HL-60/S4 treated with retinoic acid at 250 ng/mL for 4 days and 3 days (cell line): ENCODE results near the gene TPST1.

ENCODE experiments used
- in situ Hi-C: fragments of 300-500 bp; cut with MboI; formaldehyde crosslinking; loops from 2 replicates; pipeline ENCODE4 v1.7.0; 2022; ENCODE audit warnings: low sequenced_read_pairs

Gene TPST1

DNA sequence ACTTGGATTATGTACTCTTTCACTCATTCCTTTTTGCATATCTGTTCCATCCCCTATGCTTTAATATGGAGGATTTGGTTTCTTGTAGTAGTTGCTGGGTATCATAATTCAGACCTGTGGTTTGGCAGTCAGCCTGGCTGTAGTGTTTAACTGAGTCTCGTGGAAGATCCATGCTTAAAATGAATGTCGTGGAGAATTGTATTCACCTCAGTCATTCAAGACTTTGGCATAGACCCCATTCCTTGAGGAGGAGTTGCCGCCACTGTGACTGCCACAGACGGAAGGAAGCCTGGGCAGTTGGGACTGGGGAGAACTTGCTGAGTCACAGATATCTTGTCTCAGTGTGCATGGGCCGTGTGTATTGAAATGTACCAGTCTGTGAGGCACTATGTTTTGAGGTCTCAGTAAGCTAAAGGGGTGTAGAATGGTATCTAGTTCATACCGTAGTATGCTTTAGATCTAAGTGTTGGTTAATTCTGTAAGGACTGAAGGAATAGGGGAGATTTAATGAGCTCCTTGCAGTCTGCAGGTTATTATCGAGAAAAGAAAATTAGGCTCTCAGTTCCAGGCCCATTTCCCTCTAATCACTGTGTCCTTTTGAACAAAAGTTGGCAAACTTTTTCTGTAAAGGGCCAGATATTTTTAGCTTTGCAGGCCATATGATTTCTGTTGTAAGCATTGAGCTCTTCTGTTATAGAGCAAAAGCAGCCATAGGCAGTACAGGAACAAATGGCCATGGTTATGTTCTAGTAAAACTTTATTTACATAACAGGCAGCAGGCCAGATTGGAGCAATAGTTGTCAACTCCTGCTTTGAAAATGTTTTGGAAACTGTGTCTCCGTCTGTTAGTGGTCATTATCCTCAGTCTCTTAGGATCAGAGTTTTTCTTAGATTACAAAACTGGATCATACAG is 76.8 kb downstream of the TPST1 start:
- in situ Hi-C loops: no loop called here

DNA sequence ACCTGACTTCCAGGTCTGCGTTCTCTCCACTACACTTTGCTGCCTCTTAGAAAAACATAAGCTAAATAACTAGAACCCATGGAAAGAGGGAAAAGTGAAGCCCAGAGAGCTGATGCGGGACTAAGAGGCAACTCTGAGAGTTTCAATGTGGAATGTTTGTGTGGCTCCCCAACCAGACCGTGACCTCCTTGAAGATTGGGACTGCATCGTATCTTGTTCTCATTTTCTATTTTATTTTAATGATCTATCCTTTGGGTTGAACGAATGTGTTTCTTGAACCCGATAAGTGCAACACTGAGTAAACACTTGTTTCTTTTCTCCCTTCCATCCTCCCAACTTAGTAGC is 77.4 kb downstream of the TPST1 start:
- in situ Hi-C loops: no loop called here

DNA sequence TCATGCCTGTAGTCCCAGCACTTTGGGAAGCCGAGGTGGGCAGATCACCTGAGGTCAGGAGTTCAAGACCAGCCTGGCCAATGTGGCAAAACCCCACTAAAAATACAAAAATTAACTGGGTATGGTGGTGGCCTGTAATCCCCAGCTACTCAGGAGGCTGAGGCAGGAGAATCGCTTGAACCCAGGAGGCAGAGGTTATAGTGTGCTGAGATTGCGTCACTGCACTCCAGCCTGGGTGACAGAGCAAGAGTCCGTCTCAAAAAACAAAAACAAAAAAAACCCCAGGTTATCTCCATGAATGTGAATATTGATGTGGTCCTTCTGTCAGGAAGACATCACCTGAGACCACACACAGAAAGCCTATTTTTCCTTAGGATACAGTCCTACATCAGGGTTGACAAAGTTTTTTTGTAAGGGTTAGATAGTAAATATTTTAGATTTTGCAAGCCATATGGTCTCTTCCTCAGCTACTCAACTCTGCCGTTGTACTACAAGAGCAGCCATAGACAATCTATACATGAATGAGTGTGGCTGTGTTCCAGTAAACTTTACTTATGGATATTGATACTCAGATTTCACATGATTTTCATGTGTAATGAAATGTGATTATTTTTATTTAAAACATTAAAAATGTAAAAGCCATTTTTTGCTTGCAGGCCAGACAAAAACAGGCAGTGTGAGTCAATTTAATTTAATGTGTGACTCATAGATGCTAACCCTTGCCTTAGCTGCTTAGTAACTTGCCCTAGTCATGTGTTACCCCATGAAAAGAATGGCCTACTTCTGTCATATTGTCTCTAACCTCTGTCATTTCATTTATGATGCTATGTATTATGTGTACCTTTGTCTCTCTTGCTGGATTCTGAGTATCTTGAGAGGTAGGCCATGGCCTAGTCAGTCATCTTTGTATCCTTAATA is 78.1 kb downstream of the TPST1 start:
- in situ Hi-C loops: no loop called here

DNA sequence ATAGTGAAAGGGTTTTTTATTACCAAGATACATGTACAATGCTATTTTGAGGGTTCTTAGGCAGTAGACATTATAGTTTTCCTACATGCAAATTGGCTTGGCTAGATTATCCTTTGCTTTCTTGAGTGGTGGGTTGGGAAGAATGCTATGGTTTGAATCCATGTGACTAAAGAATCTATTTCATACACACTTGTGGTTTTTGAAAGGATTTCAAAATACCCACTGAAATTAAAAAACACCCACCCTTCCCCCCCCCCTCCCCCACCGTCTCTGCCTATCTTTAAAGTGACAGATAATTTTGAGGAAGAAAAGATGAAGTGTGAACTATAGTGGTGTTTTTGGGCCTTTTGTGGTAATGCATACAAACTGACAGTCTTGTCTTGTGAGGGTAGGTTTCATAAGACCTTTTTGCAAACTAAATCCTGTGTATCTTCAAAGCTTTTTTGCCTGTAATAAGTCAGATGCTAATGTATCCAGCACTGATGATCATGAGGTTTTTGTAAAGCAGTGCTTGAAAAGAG is 90.9 kb downstream of the TPST1 start:
- in situ Hi-C loops: no loop called here

DNA sequence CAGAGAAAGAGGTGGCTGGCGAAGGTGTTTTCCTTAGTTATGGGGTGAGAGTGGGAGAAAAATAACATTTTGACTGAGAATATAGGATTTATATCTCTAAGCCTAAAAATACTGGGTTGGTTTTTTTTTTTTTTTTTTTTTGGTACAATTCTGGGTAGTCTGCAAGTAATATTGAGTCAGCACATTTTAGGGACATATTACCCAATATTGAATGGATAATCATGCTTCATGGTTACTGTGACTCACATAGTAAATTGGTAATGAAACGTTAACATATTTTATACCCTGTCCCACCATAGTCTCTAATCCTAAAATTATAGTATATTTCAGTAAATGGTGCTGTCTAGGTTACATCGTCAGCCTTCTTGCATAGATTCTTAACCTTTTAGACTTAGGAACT is 91.4 kb downstream of the TPST1 start:
- in situ Hi-C loops: no loop called here

DNA sequence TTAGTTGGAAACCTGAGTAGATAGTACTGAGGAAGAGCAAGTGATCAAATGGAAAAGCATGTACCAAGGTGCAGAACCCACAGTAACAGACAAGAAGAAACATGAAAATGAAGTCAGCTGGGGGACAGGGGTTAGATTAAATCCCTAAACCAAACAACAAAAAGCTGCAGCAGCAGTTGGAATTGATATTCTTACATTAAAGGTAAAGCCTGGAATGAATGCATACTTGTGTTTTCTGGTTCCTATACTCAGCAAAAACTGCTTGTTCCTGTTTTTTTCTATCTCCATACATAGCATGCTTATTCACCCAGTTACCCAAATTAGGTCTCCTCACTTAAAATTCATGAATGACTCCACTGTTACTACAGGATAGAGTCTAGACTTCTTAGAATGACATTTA is 92.4 kb downstream of the TPST1 start:
- in situ Hi-C loops: no loop called here

DNA sequence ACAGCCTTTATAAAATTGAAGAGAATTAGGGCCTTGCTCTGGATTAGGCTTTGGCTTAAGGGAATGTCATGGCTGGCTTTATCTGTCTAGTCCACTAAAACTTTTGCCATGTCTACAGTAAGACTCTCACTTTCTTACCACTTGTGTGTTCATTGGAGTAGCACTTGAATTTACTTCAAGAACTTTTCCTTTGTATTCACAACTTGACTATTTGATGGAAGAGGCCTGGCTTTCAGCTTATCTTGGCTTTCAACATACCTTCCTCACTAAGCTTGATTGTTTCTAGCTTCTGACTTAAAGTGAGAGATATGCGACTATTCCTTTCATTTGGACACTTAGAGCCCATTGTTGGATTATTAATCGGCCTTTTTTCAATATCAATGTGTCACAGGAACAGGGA is 96.1 kb downstream of the TPST1 start:
- in situ Hi-C loops: no loop called here

DNA sequence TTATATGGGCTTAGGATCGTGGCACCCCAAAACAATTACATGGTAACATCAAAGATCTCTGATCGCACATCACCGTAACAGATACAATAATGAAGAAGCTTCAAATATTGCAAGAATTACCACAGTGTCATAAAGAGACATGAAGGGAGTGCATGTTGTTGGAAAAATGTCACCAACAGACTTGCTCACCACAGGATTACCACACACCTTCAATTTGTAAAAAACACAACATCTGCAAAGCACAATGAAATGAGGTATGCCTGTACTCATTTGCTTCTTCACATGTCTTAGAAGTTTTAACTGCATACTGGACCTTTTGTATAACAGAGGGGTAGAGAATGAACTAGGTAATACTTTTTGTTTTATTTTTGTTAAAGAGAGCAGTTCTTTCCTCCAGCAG is 96.6 kb downstream of the TPST1 start:
- in situ Hi-C loops: no loop called here

DNA sequence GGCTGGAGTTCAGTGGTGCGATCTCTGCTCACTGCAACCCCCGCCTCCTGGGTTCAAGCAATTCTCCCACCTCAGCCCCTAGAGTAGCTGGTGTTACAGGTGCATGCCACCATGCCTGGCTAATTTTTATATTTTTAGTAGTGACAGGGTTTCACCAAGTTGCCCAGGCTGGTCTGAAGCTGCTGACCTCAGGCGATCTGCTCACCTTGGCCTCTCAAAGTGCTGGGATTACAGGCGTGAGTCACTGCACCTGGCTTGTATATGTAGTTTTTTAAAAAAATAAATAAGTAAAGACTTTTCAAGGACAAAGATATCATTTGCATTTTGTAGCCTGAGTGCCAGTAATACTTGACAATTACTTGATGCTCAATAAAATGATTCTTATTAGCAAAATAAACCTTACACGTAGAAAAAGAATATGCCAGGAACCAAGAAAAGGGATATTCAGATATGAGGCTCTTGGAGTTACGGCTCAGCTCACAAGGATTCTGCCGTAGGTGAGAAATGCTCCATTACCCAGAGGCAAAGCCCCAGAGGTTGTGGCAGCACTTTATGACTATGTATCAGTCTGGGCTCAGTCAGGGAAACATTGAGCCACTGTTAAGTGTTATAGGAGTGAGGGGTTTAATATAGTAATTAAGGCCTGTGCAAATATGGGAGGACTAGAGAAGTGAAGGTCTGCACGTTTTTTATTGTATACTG is 98.5 kb downstream of the TPST1 start:
- in situ Hi-C loops: no loop called here

DNA sequence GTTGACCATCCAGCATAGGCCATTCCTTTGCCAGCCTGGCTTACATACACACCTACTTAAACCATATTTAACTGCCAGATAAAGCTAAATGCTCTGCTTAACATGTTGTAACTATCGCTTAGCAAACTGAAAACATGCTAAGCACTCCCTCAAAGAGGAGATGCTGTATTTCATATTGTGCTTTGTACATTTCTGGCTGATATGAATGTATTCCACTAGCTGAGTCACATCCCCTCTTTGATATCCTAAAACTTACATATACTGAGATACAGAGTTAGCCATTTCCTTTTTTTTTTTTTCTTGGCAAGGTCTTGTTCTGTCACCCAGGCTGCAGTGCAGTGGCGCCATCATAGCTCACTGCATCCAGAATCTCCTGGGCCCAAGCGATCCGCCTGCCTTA is 99.4 kb downstream of the TPST1 start:
- in situ Hi-C loops: no loop called here

DNA sequence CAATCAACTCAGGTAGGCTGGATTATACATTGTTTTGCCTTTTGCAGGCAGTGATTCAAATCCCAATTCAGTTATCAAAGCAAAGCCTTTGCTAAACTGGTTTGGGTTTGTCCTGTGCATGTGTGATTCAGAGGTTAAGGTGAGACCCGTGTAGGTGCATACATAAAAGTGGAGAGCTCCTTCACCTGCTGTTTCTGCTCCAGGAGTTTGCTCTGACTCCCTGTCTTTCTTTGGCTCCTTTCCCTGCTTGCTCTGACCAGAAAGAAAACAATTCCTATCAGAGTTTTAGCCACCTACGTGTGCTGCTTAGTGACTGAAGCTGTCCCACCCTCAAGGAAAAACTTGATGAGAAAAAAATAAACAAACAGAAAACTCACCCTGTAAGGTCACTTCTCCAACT is 101.1 kb downstream of the TPST1 start:
- in situ Hi-C loops: no loop called here

DNA sequence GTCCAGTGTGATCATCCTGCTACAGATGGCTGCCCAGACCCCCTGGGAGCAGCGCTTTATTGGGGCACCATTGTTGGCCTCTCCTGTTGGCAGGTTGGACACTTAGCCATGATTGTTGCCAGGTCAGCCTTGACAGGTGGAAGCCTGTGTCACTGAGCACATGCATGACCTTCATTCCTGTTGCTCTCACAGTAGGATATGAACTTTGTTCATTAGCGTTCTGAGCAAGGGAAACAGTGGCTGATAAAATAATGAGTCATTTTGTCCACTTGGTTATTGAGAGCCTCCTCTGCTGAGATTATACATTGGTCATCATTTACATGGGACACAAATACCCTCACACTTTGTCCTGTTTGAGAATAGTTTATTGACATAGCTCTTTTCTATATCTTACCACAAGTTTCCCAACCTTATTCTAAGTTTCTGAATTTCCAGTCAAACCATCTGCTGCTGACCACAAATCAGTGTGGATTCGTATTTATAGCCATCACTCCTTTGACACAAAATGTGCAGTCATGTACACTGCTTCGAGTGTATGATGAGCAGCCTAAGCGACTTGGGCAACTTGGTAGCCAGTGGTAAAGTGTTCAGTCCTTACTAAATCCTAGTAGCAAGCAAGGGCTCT is 102.6 kb downstream of the TPST1 start:
- in situ Hi-C loops: no loop called here

DNA sequence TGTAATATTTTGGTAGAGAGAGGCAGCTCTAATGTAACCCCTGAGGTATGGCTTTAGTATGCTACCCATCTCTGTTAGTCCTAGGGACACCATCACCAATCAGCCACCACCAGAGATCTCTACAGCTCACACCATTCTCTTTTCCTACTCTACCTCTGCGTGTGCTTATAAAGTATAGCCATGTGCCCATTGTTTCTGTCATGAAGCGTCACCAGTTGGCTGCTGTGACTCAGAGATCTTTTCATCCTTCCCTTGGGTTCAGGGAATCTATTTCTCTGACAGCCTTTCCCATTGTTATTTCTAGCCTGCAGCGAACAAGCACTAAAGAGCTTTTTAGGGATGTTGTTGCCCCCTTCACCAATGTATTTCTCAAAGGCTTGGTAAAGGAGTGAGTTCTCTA is 103.3 kb downstream of the TPST1 start:
- in situ Hi-C loops: no loop called here

DNA sequence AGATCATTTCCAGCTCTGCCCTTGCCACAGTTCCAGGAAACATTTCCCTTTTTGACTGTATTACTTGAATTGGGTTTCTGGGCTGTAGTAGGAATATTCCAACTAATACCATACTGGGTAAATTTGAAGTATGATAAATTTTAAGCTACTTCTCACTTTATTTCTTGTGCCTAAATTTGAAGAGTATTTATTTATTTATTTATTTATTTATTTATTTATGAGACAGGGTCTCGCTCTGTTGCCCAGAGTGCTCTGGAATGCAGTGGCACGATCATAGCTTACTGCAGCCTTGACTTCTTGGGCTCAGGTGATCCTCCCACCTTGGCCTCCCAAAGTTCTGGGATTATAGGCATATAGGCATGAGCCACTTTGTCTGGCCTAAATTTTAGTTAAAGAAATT is 105.5 kb downstream of the TPST1 start:
- in situ Hi-C loops: no loop called here

DNA sequence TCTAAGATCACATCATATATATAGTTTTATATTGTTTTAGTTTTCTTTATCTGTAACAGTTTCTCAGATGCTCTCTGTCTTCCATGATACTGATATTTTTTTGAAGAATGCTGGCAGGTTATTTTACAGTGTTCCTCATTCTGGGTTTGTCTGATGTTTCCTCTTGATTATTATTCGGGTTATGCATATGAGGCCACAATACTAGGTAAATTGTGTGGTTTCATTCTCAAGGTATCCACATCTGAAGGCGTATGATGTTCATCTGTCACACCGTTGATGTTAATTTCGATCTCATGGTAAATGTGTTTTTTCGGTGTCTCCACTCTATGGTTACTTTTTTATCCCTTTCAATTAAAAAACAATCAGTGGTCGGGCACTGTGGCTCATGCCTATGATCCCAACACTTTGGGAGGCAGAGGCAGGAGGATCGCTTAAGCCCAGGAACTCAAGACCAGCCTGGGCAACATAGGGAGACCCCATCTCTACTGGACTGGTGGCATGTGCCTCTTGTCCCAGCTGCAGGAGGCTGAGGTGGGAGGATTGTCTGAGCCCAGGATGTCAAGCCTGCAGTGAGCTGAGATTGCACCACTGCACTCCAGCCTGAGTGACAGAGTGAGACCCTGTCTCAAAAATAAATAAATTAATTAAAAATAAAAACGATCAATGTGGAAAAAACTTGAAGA is 108.9 kb downstream of the TPST1 start:
- in situ Hi-C loops: no loop called here

DNA sequence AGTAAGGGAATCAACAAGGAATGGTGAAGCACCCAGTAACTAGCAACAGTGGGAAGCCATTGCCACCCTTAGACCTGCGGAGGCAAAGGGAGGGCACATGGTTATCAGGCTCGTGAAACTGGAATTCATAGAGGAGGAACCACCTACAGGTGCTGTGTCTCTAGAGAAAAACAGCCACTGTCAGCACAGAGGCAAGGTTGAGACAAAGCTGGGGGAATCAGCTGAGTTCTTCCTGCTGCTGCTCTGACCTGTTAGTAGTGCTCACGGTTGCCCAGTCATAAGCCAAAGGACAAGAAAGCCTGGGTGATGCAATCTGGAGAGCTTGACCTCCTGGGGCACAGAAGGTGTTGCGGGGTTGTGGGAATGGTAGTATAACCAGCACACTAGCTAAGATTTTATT is 110.1 kb downstream of the TPST1 start:
- in situ Hi-C loops: no loop called here

DNA sequence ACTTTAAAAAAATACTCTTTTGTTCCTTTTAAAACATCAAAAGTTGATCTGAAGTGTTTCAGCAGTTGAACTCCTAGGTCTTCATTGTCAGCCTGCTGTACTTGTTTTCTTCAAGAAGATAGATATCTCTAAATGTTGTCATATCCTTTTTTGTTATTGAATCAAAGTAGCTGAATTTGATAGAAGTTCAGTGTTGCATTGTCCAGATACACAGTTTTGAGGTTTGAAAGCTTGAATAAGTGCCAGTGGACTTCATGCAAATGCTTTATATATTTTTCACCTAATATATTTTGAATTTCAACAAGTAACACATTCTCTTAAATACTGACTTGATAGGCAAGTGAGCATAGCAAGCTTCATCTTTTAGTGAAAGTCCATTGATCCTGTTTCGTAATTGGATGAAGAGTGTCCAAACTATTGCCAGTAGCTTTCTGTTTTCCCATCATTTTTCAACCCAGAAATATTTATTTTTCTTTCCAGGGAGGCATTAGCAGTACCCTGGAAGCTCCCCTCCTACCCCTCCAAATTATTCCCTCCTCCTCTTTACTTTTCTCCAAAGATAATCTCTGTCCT is 114.4 kb downstream of the TPST1 start:
- in situ Hi-C loops: no loop called here

DNA sequence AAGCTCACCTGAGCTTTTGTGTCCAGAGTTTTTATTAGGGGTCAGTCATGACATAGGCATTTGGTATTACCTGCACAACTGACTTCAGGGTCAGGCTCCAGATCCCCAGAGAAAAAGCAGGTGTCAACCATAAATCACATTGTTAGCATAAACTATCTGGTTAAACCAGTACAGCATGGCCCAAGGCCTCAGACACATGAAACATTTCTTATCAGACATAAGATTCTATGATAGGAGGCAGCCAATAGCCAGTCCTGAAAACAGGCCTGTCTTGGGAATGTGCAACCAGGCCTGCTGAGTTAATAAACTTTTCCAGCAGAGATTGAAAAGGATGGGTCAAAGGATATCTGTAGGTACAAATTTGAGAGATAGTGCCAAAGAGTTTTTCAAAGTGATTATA is 116.1 kb downstream of the TPST1 start:
- in situ Hi-C loops: no loop called here

DNA sequence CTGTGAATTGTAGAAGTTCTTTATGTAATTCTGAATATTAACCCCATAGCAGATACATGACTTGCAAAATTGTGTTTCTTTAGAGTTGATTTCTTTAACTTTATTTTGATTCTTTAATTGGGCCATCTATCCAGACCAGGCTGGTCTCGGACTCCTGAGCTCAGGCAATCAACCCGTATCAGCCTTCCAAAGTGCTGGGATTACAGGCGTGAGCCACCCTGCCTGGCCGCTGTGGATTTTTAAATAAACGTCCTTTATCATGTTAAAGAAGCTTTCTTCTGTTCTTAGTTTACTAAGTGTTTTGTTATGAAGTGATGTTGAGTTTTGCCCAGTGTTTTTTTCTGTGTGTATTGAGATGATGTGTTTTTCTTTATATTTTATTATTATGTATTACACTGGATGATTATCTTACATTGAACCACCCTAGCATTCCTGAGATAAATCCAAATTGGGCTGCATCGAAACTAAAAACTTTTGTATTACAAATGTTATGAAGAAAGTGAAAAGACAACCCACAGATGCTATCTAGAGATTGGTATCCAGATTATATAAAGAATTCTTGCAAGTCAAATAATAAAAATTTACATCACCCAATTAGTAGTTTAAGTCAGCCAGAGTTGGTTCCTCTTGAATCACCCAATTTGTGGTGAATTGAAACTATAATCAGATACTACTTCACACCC is 118.1 kb downstream of the TPST1 start:
- in situ Hi-C loops: no loop called here
